RWPE2 (cell line): ENCODE data around the gene NAXE.
"Not testable (repeated sequence)": the region's sequence is repeated elsewhere in the genome, so short reads cannot be mapped to it uniquely, and the experiment has no call there.

Source experiments
- ATAC-seq: fragments of 200-7000 bp; cut with Tn5 transposase; 3 replicates; pipeline ENCODE4 v1.9.1; 2021; ENCODE audit warnings: low read depth
- DNase-seq: peaks from one replicate; pipeline ENCODE4 v3.0.0-alpha.2; 2020; ENCODE audit warnings: low spot score
- H3K27ac ChIP-seq: fragments of 450-650 bp; 2 replicates; pipeline ENCODE4 v1.5.1; 2017; ENCODE audit warnings: mild to moderate bottlenecking; ENCODE audit not compliant: poor library complexity, severe bottlenecking
- H3K27me3 ChIP-seq: fragments of 250-450 bp; sonication (Bioruptor Pico); 2 replicates; pipeline ENCODE4 v1.5.1; 2021; ENCODE audit warnings: mild to moderate bottlenecking, moderate library complexity; ENCODE audit not compliant: insufficient read depth, poor library complexity, severe bottlenecking
- H3K36me3 ChIP-seq: fragments of 250-450 bp; sonication (Bioruptor Pico); 2 replicates; pipeline ENCODE4 v1.5.1; 2020; ENCODE audit warnings: low read depth, mild to moderate bottlenecking, moderate library complexity
- H3K4me1 ChIP-seq: fragments of 250-450 bp; sonication (Bioruptor Pico); 2 replicates; pipeline ENCODE4 v1.5.1; 2021; ENCODE audit warnings: mild to moderate bottlenecking, moderate library complexity; ENCODE audit not compliant: insufficient read depth, poor library complexity, severe bottlenecking
- H3K4me3 ChIP-seq: fragments of 250-450 bp; sonication (Bioruptor Pico); 2 replicates; pipeline ENCODE4 v1.5.1; 2021; ENCODE audit warnings: mild to moderate bottlenecking, moderate library complexity; ENCODE audit not compliant: severe bottlenecking
- H3K9me3 ChIP-seq: fragments of 250-450 bp; sonication (Bioruptor Pico); 2 replicates; pipeline ENCODE4 v1.5.1; 2021; ENCODE audit warnings: mild to moderate bottlenecking, moderate library complexity; ENCODE audit not compliant: severe bottlenecking
- TF ChIP-seq, protein P1 (sequence below): fragments of 450-650 bp; IDR thresholded peaks from one replicate; pipeline ENCODE4 v1.5.1; 2017; ENCODE audit warnings: mild to moderate bottlenecking, moderate library complexity; ENCODE audit not compliant: poor library complexity, severe bottlenecking

NAXE gene

DNA sequence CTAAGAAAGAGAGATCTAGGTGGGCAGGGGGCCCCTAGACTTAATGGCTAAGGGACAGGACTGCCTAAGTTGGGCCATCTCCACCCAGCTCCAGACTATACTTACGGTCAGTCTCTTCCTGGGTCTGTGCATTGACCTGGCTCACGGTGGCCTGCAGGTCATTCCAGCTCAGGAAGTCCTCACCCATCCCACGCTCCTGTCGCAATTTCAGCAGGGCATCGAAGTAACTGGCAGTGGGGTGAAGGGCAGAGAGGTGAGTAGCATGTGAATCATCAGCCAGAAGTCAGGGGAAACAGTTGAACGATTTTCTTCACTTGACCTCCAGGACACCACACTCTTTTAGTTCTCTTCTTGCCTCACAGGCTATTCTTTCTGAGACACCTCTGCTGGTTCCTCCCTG lies 39.7 kb upstream of the NAXE start:
- peaks cover 72% of the 10 kb centered on the region for H3K36me3 ChIP-seq
- DNase-seq: no peak
- ATAC-seq: peak; percentile 70

DNA sequence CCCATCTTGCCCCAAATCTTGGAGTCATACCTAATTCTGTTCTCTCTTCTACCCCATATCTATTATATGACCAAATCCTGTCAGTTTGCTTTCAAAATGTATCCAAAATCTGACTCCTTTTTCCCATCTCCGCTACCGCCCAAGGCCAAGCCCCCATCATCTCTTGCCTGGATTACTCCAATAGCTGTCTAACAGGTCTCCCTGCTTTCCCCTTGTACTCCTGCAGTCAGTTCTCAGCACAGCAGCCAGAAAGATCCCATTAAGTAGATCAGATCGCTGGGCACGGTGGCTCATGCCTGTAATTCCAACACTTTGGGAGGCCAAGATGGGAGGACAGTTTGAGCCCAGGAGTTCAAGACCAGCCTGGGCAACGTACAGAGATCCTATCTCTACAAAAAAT lies 39.1 kb upstream of the NAXE start:
- ATAC-seq: no peak
- TF ChIP-seq, protein P1, sequence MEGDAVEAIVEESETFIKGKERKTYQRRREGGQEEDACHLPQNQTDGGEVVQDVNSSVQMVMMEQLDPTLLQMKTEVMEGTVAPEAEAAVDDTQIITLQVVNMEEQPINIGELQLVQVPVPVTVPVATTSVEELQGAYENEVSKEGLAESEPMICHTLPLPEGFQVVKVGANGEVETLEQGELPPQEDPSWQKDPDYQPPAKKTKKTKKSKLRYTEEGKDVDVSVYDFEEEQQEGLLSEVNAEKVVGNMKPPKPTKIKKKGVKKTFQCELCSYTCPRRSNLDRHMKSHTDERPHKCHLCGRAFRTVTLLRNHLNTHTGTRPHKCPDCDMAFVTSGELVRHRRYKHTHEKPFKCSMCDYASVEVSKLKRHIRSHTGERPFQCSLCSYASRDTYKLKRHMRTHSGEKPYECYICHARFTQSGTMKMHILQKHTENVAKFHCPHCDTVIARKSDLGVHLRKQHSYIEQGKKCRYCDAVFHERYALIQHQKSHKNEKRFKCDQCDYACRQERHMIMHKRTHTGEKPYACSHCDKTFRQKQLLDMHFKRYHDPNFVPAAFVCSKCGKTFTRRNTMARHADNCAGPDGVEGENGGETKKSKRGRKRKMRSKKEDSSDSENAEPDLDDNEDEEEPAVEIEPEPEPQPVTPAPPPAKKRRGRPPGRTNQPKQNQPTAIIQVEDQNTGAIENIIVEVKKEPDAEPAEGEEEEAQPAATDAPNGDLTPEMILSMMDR: no peak
- H3K9me3 ChIP-seq: no peaks in the 10 kb centered on the region

More for the DNA sequence above, 39.7 kb upstream of the NAXE start:
- TF ChIP-seq, protein P1: no peak
- no peaks in the 10 kb centered on the region for H3K27me3 ChIP-seq
- no peak overlapping the region for H3K4me3 ChIP-seq
- no peak overlapping the region for H3K27ac ChIP-seq
- no peaks in the 10 kb centered on the region for H3K9me3 ChIP-seq
- H3K4me1 ChIP-seq: peaks cover 6% of the 10 kb centered on the region

DNA sequence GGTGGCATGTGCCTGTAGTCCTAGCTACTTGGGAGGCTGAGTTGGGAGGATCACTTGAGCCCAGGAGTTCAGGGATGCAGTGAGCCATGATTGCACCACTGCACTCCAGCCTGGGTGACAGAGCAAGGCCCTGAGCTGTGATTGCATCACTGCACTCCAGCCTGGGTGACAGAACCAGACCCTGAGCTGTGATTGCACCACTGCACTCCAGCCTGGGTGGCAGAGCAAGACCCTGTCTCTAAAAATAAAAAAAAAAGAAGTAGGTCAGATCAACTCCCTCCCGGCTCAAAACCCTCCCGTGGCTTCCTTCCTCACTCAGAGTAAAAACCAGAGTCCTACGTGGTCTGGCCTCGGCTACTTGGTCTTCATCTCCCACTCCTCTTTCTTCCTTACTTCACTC lies 38.6 kb upstream of the NAXE start:
- not testable (repeated sequence) for H3K9me3 ChIP-seq, H3K27me3 ChIP-seq, DNase-seq

More for the DNA sequence above, 39.1 kb upstream of the NAXE start:
- Histone ChIP-seq H3K36me3 (peaks cover 65% of the 10 kb centered on the region), H3K27me3 (no peaks in the 10 kb centered on the region), H3K4me1 (peaks cover 6% of the 10 kb centered on the region), H3K27ac (peak overlapping the region; percentile 6), H3K4me3 (no peak overlapping the region)
- DNase-seq: no peak

DNA sequence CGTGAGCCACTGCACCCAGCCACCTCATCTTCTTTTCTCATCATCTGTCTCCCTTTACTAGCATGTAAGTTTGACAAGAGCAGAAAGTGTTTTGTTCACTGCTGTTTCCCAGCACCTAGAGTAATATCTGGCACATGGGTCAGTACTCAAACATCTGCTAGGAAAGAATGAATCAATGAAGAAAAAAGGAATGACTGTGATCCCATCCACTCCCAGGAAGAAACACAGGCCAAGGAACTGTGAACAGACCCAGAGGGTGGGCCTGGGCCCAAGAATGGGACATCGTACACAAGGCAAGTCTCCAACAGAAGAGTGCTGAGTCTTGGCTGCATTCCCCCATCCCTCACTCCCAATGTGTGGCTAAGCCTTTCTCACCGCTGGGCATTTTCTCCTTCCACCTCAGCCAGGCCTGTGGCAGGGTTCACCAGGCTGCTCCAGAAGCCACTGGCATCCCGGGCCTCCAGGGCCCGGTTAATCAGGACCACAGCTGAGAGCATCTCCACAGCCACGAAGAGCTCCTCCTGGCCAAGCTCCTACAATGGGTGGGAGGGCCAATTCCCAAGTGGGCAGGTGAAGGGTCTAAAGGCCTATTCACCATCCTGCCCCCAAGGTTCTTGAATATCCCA lies 37.6 kb upstream of the NAXE start:
- Histone ChIP-seq H3K4me1 (peaks cover 6% of the 10 kb centered on the region), H3K9me3 (no peaks in the 10 kb centered on the region), H3K36me3 (peaks cover 51% of the 10 kb centered on the region), H3K4me3 (no peak overlapping the region), H3K27me3 (no peaks in the 10 kb centered on the region), H3K27ac (no peak overlapping the region)
- no peak for ATAC-seq
- TF ChIP-seq, protein P1: no peak
- no peak for DNase-seq

More for the DNA sequence above, 38.6 kb upstream of the NAXE start:
- peaks cover 61% of the 10 kb centered on the region for H3K36me3 ChIP-seq
- H3K4me1 ChIP-seq, ATAC-seq, H3K4me3 ChIP-seq, H3K27ac ChIP-seq: not testable (repeated sequence)

DNA sequence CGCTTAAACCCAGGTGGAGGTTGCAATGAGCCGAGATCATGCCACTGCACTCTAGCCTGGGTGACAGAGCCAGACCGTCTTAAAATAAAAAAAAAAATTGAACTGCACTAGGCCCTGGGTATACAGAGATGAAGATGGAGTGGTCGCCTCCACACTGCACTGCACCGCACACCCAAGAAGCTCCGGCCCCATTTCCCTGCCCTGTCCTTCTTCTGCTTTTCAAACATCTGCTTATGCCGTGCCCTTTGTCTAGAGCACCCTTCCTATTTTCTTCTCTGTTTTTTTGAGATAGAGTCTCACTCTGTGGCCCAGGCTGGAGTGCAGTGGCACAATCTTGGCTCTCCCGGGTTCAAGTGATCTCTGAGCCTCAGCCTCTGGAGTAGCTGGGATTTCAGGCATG lies 36.6 kb upstream of the NAXE start:
- ATAC-seq (no peak), DNase-seq (no peak)
- no peaks in the 10 kb centered on the region for H3K27me3 ChIP-seq
- H3K4me1 ChIP-seq: peaks cover 6% of the 10 kb centered on the region
- H3K27ac ChIP-seq: no peak overlapping the region
- no peaks in the 10 kb centered on the region for H3K9me3 ChIP-seq
- no peak overlapping the region for H3K4me3 ChIP-seq
- peaks cover 49% of the 10 kb centered on the region for H3K36me3 ChIP-seq
- TF ChIP-seq, protein P1: no peak
